HG03175 (cell line): ENCODE results near the gene EFCAB5.
A peak's percentile ranks its signal among the peaks of the same experiment; 100 is the strongest.
"Not testable (repeated sequence)": the region's sequence is repeated elsewhere in the genome, so short reads cannot be mapped to it uniquely, and the experiment has no call there.

Source experiments
- ATAC-seq: cut with Tn5 transposase; IDR thresholded peaks from one replicate; pipeline ENCODE4 v1.9.1; 2021; ENCODE audit warnings: mild to moderate bottlenecking, moderate library complexity; ENCODE audit not compliant: unreplicated experiment

EFCAB5 gene

DNA sequence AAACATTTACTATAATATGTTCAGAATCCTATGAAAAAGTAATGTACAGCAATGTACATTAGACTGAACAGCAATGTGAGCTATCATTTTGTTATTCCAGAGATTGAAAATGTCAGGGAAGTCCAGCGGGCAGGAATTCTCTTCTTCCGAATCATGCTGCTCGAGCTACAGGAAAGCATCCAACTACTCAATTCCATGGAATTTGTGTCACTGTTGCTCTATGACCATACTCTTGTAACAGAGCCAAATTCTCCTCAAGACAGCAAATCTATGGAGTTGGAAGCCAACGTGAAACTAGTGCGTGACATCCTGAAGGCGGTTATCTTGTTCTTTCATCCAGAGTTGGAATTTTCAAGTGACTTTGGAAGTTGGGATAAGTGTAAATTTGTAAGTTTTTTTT is 150.3 kb downstream of the EFCAB5 start:
- ATAC-seq = no peak

DNA sequence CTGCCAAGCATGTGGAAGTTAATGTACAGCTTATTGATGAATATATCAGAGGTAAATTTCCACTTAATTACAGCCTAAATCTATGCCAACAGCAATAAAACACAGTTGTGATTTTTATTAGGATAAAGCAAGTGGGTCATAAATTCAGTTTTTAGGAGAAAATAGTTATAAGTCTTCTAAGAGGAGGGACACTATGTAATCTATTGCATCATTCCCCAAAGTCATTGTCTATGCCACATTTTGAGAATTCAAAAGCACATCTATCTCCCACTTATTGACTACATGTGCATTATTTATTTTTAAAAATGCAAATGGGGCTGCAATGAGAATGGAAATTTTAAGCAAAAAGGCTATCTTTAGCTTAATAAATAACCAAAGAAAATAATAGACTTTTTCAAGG is 151.5 kb downstream of the EFCAB5 start:
- no peak for ATAC-seq

DNA sequence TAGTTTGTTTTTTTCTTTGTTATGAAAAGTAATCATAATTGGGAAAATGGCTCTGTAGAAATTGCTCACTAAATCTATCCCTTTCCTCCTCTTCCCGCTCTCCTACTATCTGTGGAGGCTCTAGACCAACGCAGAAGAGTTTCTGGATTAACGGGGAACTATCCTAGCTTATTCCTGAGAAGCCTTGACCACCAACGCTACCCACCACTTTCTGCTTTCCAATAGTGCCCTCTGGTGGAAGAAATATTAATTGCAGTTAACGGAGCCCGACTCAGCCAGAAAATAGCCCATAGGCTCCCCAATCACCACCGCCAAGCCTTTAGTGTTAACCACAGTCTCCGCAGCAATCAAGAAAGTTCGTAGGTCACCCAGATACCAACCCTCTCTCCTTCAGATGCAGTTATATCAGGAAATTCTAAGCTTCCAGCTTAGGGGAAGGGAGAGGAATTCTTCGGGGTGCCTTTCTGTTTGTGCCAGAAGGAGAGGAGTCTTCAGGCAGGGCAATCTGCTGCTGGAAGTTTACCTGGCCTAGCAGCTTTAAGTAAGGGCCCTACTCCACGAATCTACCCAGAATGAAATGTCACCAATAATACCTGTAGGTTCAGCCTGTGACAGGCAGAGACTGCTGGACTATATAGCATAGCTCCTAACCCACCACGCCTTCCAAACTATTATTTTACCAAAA is 152.2 kb downstream of the EFCAB5 start:
- ATAC-seq = no peak

DNA sequence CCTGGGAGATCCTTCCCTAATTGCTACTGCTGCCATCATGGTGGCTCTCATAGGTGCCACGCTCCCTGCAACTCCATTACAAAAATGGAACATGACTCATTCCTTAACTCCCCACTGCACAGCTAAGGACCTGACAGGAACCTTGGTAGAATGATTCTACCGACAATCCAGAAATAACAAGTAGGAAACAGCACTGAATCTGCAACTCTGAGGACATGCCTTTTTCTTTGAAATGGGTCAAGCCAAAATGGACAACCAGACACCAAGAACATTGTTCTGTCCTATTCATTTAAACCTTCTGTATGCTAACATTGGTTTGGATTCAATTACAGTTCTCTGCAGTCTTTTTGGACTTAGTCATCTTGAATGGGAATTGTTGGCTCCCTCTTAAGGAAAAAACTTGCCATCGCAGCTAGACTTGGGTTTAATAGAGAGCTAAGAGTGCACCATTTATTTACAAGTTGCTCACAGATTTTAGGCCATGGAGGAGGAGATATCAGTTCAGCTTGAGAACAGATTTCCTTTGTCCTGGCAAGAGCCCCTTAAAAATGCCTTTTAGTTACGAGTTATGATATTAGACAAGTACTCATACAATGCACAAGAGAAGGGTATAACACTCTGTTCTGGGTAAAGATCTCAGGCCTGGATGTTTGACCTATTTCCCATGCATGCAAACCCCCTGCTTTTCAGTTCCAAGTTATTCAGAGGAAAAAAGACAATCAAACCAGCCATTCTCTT is 154.2 kb downstream of the EFCAB5 start:
- no peak for ATAC-seq

DNA sequence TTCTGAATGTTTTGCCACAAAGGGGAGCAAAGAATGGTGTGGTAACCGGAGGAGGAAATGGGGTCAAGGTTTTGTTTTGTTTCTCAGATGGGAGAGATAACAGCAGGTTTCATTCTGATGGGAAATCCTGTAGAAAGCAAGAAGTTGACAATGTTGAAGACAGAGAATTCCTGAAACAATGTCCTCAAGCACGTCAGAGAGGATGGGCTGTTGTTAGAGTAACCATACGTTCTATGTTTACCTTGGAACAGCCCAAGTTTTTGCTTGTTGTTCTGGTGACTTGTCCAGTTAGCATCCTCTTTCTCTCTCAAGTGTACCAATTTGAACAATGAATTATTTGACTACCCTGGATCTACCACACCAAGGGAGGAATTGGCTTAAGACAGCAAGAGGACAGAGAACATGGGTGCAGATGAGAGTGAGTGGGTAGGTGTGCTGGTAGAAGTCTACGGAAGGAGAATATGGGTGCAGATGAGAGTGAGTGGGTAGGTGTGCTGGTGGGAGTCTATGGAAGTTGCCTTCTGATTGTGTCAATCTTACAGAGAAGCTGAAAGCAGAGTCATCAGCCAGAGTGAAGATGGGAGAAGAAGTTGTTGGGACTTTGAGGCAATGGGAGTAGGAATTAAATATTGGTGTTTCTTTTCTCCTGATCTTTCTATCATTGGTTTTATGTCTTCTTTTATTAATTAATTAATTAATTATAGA is 160.4 kb downstream of the EFCAB5 start:
- no peak for ATAC-seq

DNA sequence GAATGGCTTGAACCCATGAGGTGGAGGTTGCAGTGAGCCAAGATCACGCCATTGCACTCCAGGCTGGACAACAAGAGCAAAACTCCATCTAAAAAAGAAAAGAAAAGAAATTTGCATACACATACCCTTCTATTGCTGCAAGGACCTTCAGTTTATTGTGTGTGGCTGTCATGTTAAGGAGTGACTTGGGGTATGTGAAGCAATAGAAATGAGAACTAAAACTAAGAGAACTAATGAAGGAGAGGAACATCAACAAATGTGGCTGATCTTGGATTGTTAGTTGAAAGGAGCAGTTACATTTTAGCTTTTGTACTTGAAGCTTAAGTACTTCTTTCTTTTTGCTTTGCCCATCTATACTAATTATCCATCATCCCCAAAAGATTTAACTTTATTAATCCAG is 162.5 kb downstream of the EFCAB5 start:
- no peak for ATAC-seq

DNA sequence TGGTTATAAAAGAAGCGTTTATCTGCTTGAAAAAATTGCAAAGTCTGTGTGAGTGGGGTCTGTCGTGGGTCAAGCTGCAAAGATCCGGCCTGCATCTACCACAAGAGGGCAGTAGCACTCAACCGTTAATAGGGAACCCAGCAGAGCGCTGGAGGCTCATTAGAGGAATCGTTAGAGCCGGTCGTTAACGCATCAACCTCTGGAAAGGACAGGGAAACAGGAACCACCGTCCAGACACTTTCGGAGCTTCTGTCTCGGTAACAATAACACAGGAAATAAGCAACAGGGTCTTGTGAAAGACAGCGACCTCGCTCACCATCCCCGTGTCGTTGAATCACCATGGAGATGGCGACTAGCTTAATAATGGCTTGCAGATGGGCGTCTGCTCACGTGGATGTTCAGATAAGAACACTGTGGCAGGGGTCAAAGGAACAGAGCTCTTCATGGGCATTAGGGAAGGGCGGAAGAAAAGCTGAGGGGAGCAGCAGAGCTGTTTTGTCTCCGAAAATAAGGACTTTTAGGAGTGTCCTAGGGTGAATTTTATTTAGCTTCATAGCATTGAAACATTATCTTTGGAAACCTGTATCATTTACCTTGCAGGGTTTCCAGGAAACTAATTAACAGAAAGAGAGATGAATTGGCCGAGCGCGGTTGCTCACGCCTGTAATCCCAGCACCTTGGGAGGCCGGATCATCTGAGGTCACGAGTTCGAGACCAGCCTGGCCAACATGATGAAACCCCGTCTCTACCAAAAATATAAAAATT is 163.3 kb downstream of the EFCAB5 start:
- ATAC-seq = peak; percentile 73

DNA sequence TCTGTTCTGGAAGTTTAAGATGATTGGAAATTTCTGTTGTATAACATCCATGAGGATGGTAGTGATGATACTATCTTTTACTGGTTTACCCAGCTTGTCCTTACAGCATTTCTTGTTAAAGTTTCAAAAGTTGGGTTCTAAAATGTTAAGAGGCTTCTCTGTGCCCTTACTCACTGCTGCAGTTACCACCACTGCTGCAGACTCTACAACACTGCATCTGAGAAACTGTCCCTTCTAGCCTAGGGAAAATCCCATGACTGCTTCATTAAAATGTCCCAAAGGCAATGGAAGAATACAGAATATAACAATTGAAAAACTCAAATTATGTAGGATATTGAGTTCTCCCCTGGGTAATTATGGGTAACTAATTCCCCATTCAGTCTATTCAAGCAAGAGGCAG is 171.4 kb downstream of the EFCAB5 start:
- no peak for ATAC-seq

DNA sequence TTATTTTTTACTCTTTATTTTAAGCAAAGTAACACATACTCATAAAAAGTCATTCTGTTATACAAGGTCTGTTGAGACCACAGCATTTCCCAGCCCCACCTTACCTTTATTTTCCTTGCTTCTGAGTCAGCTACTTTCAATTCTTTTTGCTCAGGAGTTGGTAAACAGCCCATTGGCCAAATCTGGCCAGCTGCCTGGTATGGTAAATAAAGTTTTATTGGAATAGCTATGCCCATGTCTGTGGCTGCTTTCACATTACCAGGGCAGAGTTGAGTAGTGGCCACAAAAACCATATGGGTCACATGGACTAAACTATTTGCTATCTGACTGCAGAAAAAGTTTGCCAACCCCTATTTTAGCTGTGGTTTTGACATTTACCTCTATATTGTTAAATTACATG is 171.8 kb downstream of the EFCAB5 start:
- no peak for ATAC-seq

DNA sequence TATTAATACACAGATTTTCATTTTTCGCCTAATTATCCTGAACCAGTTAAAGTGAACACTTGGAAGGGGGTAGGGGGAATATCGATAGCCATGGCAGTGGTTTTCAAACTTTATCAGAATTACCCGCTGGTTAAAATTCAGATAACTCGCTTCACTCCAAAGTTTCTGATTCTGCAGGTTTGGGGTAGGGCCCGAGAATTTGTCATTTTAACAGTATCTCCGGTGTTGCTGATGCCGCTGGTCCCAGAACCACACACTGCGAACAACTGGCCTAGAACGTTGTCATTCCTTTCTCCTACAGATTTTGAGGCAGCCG is 174.9 kb downstream of the EFCAB5 start:
- peak; percentile 15 for ATAC-seq

DNA sequence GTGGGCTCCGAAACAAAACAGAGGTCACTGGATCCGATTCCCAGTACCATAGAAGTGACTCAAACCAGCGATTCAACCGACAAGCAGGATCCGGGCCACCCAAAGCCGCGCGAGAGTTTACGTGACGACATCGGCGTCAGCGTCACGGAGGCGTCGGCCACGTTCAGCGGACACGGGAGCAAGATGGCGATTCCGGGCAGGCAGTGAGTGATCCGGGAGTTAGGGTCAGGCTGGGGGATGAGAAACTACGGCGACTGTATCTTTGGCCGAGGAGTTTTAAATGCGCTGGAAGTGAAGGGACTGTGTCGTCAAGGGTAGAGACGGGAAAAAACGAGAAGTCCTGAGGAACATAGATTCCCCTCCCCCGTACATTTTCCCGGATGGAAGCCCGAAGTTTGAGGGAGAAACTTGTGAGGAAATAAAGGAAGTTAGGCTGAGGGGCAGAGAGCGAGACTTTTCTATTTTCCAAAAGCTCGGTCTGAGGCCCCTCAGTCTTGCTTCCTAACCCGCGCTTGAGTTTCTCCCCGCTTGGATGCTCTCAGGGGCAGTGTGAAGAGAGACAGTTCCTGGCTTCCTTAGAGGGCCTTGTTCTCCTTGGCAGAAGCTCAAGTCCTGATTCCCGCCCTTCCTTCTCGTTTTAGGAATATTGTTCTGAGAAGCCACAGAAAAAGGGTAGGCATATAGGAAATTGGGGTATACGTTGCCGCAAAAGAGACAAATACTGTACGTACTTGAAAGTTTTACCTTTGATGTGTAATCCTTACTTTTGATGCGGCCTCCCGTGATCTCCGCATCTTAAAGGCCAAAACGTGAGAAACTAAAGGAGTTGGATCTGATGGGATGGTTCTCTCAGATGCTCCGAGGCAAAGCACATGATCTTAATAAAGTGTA is 175.5 kb downstream of the EFCAB5 start, which contains the start of gene NSRP1:
TSS of gene NSRP1 (plus strand) at position 156 of the 891 bp plus-strand sequence. CDS start at position 184, 28 bp downstream.
- ATAC-seq = peak; percentile 88

DNA sequence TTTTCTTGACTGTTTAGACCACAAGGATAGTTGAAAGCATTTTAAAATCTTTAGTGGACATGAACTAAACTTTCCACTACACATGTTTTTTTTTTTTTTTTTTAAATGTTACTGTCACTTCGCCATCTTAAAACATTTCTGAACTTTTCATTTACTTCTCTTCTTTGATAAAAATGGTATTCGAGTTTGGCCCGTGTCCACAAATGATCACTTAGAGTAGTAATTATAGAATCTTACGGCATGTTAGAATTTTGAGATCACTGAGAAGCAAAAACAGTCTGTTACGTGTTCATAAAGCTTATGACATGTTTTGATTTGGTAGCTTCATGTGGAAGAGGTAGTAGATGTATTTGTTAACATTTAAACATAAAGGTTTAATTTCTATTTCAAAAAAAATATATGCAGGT is 176.2 kb downstream of the EFCAB5 start:
- no peak for ATAC-seq

DNA sequence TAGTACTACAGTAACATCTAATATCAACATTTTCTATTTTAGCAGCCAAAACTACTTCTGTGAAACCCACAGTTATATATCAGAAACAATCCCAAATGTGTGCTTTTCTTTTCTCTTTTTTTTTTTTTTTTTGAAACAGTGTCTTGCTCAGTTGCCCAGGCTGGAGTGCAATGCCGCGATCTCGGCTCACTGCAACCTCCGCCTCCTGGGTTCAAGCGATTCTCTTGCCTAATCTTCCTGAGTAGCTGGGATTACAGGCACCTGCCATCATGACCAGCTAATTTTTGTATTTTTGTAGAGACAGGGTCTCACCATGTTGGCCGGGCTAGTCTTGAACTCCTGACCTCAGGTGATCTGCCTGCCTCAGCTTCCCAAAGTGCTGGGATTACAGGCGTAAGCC is 177.2 kb downstream of the EFCAB5 start:
- ATAC-seq = not testable (repeated sequence)

DNA sequence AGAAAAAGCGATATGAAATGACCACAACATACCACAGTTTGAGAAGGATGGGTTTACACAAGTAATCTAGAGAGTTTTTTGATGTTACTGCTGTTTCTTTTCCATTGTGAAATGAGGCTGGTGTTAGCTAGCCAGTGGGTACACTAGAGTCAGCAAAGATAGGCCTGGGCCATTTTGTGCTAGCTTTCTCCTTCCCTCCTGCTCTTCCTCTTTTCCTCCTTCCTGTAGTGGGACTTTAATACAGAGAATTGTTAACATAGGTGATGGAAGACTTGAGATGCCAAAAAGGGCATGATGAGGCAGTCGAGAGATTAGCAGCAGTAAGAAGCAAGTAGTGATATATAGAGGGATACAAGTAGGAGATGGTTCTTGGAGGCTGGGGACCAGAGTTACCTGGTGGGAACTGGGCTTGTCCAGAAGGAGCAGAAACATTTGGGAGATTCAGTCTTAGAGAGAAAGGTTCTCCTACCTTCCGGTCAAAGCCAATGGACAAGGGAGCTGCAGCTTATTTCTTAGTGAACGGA is 182.9 kb downstream of the EFCAB5 start:
- no peak for ATAC-seq

DNA sequence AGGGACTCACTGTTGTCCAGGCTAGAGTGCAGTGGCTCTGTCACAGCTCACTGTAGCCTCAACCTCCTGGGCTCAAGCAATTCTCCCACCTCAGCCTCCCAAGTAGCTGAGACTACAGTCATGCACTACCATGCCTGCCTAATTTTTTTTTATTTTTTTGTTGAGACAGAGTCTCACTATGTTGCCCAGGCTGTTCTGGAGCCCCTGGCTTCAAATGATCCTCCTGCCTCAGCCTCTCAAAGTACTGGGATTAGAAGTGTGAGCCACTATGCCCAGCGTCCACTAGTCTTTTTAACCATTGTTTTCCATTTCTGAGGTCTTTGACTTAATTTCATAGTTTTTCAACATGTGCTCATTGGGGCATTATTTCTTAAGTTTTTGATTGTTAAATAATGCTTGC is 188.7 kb downstream of the EFCAB5 start:
- no peak for ATAC-seq

DNA sequence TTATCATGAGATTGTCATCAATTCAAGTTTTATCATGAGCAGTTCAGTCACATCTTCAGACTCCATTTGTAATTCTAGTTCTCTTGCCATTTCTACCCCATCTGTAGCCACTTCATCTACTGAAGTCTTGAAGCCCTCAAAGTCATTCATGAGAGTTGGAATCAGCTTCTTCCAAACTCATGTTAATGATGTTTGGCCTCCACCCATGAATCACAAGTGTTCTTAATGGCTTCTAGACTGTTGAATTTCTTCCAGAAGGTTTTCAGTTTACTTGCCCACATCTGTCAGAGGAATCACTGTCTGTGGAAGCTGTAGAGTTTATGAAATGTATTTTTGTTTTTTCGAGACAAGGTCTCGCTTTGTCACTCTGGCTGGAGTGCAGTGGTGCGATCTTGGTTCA is 191.2 kb downstream of the EFCAB5 start:
- no peak for ATAC-seq

DNA sequence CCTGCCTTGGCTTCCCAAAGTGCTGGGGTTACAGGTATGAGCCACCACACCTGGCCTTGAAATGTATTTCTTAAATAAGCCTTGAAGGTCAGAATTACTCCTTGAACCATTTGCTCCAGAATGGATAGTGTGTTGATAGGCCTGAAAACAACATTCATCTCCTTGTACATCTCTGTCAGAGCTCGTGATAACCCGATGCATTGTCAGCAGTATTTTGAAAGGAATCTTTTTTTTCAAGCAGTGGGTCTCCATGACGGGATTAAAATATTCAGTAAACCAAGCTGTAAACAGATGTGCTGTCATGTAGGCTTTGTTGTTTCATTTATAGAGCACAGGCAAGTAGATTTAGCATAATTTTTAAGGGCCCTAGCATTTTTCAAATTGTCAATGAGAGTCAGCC is 191.8 kb downstream of the EFCAB5 start:
- ATAC-seq = no peak

DNA sequence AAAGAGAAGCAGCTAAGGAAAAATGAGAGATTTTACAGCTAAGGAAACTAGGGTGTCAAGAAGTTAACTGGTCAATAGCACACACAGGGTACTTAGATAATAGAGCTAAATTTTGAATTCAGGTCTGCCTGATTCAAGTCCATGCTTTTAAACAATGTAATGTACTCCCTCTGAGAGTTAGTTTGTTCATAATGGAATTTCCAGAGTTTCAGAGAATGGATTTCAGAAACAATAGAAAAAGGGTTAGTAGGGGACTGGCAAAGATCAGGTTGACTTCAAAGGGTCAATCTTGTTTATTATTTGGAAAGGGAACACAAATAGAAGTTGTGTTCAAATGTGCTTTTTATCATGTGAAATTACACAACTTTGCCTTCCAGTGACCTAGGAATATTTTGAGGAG is 193.1 kb downstream of the EFCAB5 start:
- no peak for ATAC-seq

DNA sequence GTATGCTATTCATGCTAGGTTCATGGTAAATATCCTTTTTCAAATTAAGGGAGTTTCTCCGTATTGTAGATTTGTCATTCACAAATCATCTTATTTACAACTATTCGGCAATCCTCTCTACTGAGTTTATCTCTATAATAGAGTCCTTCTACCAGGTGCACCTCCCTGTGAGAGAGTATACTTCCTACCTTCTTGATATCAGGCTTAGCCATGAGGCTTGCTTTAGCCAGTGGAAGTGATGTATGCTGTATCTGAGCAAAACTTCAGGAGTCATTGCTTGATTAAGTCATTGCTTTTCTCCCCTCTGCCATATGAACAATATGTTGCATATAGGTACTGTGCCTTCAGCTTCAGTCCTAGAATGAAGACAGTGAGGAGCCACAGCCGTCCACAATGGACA is 195.7 kb downstream of the EFCAB5 start:
- ATAC-seq = no peak

DNA sequence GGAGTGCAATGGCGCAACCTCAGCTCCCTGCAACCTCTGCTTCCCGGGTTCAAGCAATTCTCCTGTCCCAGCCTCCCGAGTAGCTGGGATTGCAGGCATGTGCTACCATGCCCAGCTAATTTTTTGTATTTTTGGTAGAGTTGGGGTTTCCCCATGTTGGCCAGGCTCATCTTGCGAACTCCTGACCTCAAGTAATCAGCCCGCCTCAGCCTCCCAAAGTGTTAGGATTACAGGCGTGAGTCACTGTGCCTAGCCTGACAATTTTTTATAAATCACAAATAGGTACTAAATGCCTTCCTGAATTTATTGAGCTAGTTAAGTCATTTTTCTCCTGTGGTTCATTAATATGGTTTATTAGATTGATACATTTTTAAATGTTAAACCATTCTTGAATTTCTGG is 206.4 kb downstream of the EFCAB5 start:
- not testable (repeated sequence) for ATAC-seq
